ENCODE results near the gene COPS7A. TPM values are rescaled to one million over a fixed set of nuclear protein-coding genes. Genes with fewer than 3 reads are reported as not detected.

Gene COPS7A
- total and polyA plus RNA-seq, 9 of the 15 experiments (the other 6 are each of a cell fraction or from before 2014, with no cell fraction given) = 12.7 to 36.0 (median 24.3) TPM

GRCh38 chr12:6729186-6729585 is 5.3 kb downstream of the COPS7A start:
- in situ Hi-C loops (cut with MboI) (no loop called here), intact Hi-C loops (cut with micrococcal nuclease) (no loop called here)
- BruUV-seq (replicated peaks) = no TSS peak
- H3K4me3 ChIP-seq = no peak overlapping the region
- peaks cover 6 to 11% of the 10 kb centered on the region in 2 experiments; a peak in 3 of 5 replicates for H3K4me1 ChIP-seq (replicated peaks in 1 of 2; ENCODE audit: control insufficient read depth in 2 of 2, insufficient read depth in 2 of 2, low read length in 2 of 2)
- H3K4me2 ChIP-seq (ENCODE audit: insufficient read depth, low read length) = no peak overlapping the region
- no peaks in the 10 kb centered on the region for H3K9me3 ChIP-seq (replicated peaks; ENCODE audit: control insufficient read depth, insufficient read depth, low read depth, low read length)
- no peak for FAIRE-seq
- no peak overlapping the region for H2AFZ ChIP-seq (ENCODE audit: low read depth, low read length)
- H3K27ac ChIP-seq (ENCODE audit: extremely low read depth, low read depth, low read length) = no peak overlapping the region
- 92% methylated on average over 15 of the region's 18 CpGs for WGBS (ENCODE audit: insufficient coverage, low coverage, missing lambda C conversion rate)
- no peaks in the 10 kb centered on the region for H3K27me3 ChIP-seq (ENCODE audit: control insufficient read depth in 2 of 2, insufficient read depth in 2 of 2, low read length in 2 of 2)
- H3K9me1 ChIP-seq (ENCODE audit: control insufficient read depth, insufficient read depth, low read length) = no peaks in the 10 kb centered on the region
- no peak for DNase-seq (ENCODE audit: extremely low read depth in 1 of 4, low spot score in 3 of 4)
- CTCF ChIA-PET (ENCODE audit: low intra/inter-chr PET ratio) = no interaction called here
- H4K20me1 ChIP-seq (replicated peaks; ENCODE audit: control insufficient read depth, insufficient read depth, low read length) = no peaks in the 10 kb centered on the region
- POLR2A ChIA-PET = no interaction called here
- H3K9ac ChIP-seq (ENCODE audit: insufficient read depth in 1 of 2, low read depth in 2 of 2, low read length in 2 of 2) = no peak overlapping the region; a peak in 1 of 4 replicates
- H3K36me3 ChIP-seq (ENCODE audit: control insufficient read depth, insufficient read depth, low read length) = peaks cover 34% of the 10 kb centered on the region; the same call in 2 of the 3 replicates
- ATAC-seq = no peak
- H3K79me2 ChIP-seq (ENCODE audit: control insufficient read depth, insufficient read depth, low read length) = peaks cover 13% of the 10 kb centered on the region
- TF ChIP-seq ZNF12 (CRISPR knock-in tag; IDR thresholded peaks at IDR 0.05) = no peak
- TF ChIP-seq POLR3A (IDR thresholded peaks at IDR 0.05; ENCODE audit: borderline replicate concordance, extremely low read depth, insufficient read depth, insufficient read length) = no peak
- TF ChIP-seq TCF3 (CRISPR knock-in tag; IDR thresholded peaks at IDR 0.05) = no peak
- no peak for TF ChIP-seq ETS1 (conservative IDR thresholded peaks at IDR 0.05; ENCODE audit: control insufficient read depth, low read depth, low read length)
- TF ChIP-seq TAF7 (tag; IDR thresholded peaks at IDR 0.05) = no peak
- TF ChIP-seq, protein P1, sequence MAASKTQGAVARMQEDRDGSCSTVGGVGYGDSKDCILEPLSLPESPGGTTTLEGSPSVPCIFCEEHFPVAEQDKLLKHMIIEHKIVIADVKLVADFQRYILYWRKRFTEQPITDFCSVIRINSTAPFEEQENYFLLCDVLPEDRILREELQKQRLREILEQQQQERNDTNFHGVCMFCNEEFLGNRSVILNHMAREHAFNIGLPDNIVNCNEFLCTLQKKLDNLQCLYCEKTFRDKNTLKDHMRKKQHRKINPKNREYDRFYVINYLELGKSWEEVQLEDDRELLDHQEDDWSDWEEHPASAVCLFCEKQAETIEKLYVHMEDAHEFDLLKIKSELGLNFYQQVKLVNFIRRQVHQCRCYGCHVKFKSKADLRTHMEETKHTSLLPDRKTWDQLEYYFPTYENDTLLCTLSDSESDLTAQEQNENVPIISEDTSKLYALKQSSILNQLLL (CRISPR knock-in tag; IDR thresholded peaks at IDR 0.05; ENCODE audit: borderline replicate concordance) = no peak
- TF ChIP-seq, protein P2, sequence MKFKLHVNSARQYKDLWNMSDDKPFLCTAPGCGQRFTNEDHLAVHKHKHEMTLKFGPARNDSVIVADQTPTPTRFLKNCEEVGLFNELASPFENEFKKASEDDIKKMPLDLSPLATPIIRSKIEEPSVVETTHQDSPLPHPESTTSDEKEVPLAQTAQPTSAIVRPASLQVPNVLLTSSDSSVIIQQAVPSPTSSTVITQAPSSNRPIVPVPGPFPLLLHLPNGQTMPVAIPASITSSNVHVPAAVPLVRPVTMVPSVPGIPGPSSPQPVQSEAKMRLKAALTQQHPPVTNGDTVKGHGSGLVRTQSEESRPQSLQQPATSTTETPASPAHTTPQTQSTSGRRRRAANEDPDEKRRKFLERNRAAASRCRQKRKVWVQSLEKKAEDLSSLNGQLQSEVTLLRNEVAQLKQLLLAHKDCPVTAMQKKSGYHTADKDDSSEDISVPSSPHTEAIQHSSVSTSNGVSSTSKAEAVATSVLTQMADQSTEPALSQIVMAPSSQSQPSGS (CRISPR knock-in tag; IDR thresholded peaks at IDR 0.05) = no peak
- no peak for TF ChIP-seq HDGF (IDR thresholded peaks at IDR 0.05)
- TF ChIP-seq SP2 (IDR thresholded peaks at IDR 0.05; ENCODE audit: extremely low read depth, low read depth, low read length, poor library complexity, severe bottlenecking) = no peak
- no peak for TF ChIP-seq ZNF740 (CRISPR knock-in tag; IDR thresholded peaks at IDR 0.05)
- TF ChIP-seq ZNF740 (tag; IDR thresholded peaks at IDR 0.05) = no peak
- TF ChIP-seq ARNT (IDR thresholded peaks at IDR 0.05) = no peak
- no peak for TF ChIP-seq RBFOX2 (IDR thresholded peaks at IDR 0.05; ENCODE audit: low read depth, low read length)
- TF ChIP-seq ATF6 (CRISPR knock-in tag; IDR thresholded peaks at IDR 0.05) = no peak
- no peak for TF ChIP-seq MIER1 (IDR thresholded peaks at IDR 0.05; ENCODE audit: low read depth)

Measured in K562 (cell line).